ENCODE results near the gene RBM28. TPM values are rescaled to one million over a fixed set of nuclear protein-coding genes. Genes with fewer than 3 reads are reported as not detected.

The RBM28 gene
- total RNA-seq, 1 donor from 2014 or later: 54.4 TPM

DNA sequence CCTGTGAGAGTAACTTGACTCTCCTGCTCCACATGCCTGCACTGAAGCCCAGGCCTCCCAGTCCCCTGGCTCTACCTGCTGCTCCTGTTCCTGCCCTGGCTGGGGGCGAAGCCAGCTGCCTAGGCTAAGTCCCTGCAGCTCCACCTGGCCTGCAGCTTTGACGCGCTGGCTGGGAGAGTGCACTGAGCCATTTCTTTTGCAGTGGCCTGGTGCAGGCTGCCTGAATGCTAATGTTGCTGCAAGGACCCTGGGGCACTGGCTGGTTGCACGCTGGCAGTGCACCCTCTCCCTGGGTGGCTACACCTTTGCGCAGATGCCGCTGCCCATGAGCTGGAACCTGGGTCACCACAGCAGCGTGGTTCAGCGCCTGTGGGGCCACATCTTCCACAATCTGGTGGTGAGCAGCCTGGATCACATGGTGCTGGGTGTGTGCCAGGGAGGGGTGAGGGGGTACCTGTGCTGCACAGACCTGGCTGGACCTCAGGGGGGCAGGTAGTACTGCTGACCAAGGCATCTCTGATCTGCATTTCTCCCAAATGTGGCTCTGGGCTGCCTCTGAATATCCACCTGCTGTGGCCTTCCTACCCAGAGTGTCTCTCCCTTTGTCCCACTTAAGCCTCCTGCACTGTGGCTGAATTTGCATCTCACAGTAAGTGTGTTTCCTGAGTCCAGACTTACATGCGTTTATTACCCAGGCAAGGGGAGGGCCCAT lies 46.1 kb upstream of the RBM28 start:
- POLR2A ChIA-PET: interaction anchor here (0.7 kb wide), 1 partner anchor 22 kb away, joined by 4 read pairs; no protein-coding TSS in a partner anchor
- Mint-ChIP-seq H3K36me3 (ENCODE audit: low read depth) (peaks cover 19% of the 10 kb centered on the region), H3K4me3 (no peak overlapping the region), H3K27ac (no peak overlapping the region), H3K27me3 (no peaks in the 10 kb centered on the region), H3K4me1 (peaks cover 5% of the 10 kb centered on the region), H3K9me3 (no peaks in the 10 kb centered on the region)
- intact Hi-C loops (cut with micrococcal nuclease): no loop called here
- DNase-seq (no peak), ATAC-seq (ENCODE audit: low read depth) (no peak)
- TF ChIP-seq, protein P1, sequence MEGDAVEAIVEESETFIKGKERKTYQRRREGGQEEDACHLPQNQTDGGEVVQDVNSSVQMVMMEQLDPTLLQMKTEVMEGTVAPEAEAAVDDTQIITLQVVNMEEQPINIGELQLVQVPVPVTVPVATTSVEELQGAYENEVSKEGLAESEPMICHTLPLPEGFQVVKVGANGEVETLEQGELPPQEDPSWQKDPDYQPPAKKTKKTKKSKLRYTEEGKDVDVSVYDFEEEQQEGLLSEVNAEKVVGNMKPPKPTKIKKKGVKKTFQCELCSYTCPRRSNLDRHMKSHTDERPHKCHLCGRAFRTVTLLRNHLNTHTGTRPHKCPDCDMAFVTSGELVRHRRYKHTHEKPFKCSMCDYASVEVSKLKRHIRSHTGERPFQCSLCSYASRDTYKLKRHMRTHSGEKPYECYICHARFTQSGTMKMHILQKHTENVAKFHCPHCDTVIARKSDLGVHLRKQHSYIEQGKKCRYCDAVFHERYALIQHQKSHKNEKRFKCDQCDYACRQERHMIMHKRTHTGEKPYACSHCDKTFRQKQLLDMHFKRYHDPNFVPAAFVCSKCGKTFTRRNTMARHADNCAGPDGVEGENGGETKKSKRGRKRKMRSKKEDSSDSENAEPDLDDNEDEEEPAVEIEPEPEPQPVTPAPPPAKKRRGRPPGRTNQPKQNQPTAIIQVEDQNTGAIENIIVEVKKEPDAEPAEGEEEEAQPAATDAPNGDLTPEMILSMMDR (IDR thresholded peaks at IDR 0.05): no peak
- CTCF ChIA-PET: interaction anchor here (1.2 to 4.5 kb wide), 3 partner anchors 8 to 46 kb away, joined by 3 to 49 read pairs (median 4); partner anchors contain the start of gene RBM28

DNA sequence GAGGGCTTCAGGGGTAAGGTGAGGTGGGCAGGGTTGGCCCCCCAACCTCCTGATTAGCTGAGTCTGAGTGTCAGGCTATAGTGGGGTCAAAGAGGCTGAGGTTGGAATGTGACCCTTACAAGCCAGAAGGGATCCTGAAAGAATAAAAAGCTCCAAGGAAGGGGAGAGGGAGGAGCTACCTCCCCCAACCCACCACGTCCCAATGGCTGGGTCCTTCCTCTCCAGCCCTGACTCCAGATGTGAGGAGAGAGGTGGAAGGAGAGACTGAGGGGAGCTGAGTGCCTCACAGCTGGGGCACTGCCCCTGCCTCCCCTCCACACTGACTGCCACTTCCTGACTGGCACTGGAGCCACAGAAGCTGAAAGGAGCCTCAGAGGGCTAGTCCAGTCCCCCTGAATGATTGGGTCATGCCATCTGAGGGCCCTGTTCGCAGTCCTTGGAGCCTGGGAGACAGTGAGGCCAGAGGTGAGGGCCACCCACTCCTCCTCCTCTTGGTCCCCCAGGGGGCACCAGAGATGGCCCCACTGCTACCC lies 45.4 kb upstream of the RBM28 start:
- Mint-ChIP-seq H3K4me3 (no peak overlapping the region), H3K27me3 (no peaks in the 10 kb centered on the region), H3K36me3 (ENCODE audit: low read depth) (peaks cover 14% of the 10 kb centered on the region), H3K27ac (no peak overlapping the region), H3K4me1 (peaks cover 5% of the 10 kb centered on the region), H3K9me3 (no peaks in the 10 kb centered on the region)
- TF ChIP-seq, protein P1 (IDR thresholded peaks at IDR 0.05): no peak
- no peak for ATAC-seq (ENCODE audit: low read depth)
- CTCF ChIA-PET: interaction anchor here (1.2 to 4.5 kb wide), 4 partner anchors 9 to 45 kb away, joined by 3 to 49 read pairs (median 4); partner anchors contain the start of gene RBM28
- intact Hi-C loops (cut with micrococcal nuclease): no loop called here
- POLR2A ChIA-PET: no interaction called here
- no peak for DNase-seq

DNA sequence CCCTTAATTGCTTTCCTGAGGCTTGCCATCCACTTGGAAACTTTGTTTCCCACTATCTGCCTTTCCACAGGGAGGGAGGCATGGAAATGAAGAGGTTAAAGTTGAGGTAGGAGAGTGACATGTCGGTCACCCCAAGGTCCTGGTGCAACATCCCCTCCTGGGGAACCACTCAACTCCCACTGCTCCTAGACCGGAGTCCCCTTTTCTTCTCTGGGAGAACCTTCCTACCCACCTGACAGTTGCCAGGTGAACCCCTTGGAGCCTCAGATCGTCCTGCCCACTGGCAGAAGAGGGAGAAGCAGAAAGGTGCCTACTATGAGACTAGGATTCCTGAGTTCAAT lies 44.4 kb upstream of the RBM28 start:
- CTCF ChIA-PET: interaction anchor here (0.9 to 4.5 kb wide), 14 partner anchors 10 to 73 kb away, joined by 3 to 49 read pairs (median 3); partner anchors contain the start of gene RBM28
- H3K9me3 Mint-ChIP-seq: no peaks in the 10 kb centered on the region
- TF ChIP-seq, protein P1 (IDR thresholded peaks at IDR 0.05): no peak
- no peak for DNase-seq
- peaks cover 5% of the 10 kb centered on the region for H3K4me1 Mint-ChIP-seq
- H3K27me3 Mint-ChIP-seq: no peaks in the 10 kb centered on the region
- H3K36me3 Mint-ChIP-seq (ENCODE audit: low read depth): peaks cover 8% of the 10 kb centered on the region
- H3K4me3 Mint-ChIP-seq: no peak overlapping the region
- no peak overlapping the region for H3K27ac Mint-ChIP-seq
- POLR2A ChIA-PET: no interaction called here
- intact Hi-C loops (cut with micrococcal nuclease): no loop called here
- ATAC-seq (ENCODE audit: low read depth): no peak

DNA sequence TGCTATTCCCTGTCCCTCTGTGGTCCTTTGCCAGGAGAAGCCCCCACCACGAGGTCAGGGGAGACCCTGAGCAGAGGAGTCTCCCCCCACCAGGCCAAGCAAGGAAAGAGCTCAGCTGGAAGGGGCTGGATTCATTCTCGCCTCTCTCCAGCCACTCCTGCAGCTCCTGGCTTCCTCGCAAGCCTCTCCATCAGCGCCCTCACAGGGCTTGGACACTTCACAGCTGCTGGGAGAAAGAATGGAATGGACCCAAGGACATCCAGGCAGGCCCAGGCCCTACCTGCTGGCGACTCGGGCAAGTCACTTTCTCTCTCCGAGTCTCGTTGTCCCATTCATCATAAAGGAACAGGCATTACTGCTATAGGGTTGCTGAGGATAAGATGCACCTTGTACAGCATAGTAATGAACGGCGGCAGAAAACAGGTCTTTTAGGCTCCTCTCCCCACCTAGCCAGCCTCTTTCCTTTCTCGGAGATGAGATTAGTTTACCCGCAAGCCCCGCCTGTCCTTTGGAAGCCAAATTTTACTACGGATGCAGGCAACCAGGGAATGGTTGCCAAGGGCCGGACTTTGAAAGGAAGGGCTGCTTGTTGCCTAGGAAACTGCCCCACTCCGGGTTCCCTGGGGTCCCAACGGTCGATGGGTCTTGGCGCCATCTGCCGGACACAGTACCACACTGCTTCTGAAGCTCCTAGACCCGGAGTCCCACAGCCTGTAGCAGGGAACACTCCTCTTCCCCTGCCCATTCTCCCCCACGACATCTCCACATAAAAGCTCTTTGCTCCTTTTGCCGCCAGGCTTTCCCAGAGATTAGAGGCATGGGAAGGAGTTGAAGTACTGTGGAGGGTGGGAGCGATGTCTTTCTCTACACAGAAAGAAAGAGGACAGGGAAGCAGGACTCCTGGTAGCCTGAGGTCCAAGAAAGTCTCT lies 43.8 kb upstream of the RBM28 start:
- Mint-ChIP-seq H3K27me3 (no peaks in the 10 kb centered on the region), H3K9me3 (no peaks in the 10 kb centered on the region), H3K36me3 (ENCODE audit: low read depth) (peaks cover 3% of the 10 kb centered on the region), H3K4me3 (no peak overlapping the region), H3K4me1 (peaks cover 5% of the 10 kb centered on the region), H3K27ac (no peak overlapping the region)
- peak; percentile 94 for ATAC-seq (ENCODE audit: low read depth)
- DNase-seq: peak; percentile 55
- TF ChIP-seq, protein P1 (IDR thresholded peaks at IDR 0.05): no peak
- ChIA-PET CTCF (interaction anchor here (0.9 to 4.5 kb wide), 16 partner anchors 11 to 679 kb away, joined by 3 to 49 read pairs (median 4); partner anchors contain the start of gene RBM28), POLR2A (interaction anchor here (0.7 kb wide), 1 partner anchor 40 kb away, joined by 4 read pairs; no protein-coding TSS in a partner anchor)
- intact Hi-C loops (cut with micrococcal nuclease): loop anchor here (1.0 kb wide), 1 partner anchor 40 kb away; no protein-coding TSS in a partner anchor
